HepG2 (cell line): ENCODE measurements around the gene ANAPC16. TPM values are rescaled to one million over a fixed set of nuclear protein-coding genes. Genes with fewer than 3 reads are reported as not detected.
A peak's percentile ranks its signal among the peaks of the same experiment; 100 is the strongest.

Experiments used
- EP300 ChIP-seq, 3 experiments: sonication (generic) in 1 of 3; formaldehyde crosslinking in 1 of 3; IDR thresholded peaks; 2 replicates each; pipeline versions ENCODE4 v1.5.1 to v1.6.1; 2011 to 2020; ENCODE audit warnings: low read depth in 2 of 3, low read length in 2 of 3, borderline replicate concordance in 1 of 3, improper control_type of control experiment in 1 of 3, mild to moderate bottlenecking in 1 of 3, missing genetic modification reagents in 1 of 3, moderate library complexity in 1 of 3
- GFI1 ChIP-seq: sonication (generic); formaldehyde crosslinking; IDR thresholded peaks from 2 replicates; pipeline ENCODE4 v1.5.0; 2020; ENCODE audit warnings: missing genetic modification reagents, mild to moderate bottlenecking, borderline replicate concordance
- IRF9 ChIP-seq: sonication (generic); formaldehyde crosslinking; IDR thresholded peaks from 2 replicates; pipeline ENCODE4 v1.8.0; 2022; ENCODE audit warnings: missing genetic modification reagents, mild to moderate bottlenecking, borderline replicate concordance
- KMT2A ChIP-seq: sonication (generic); formaldehyde crosslinking; IDR thresholded peaks from 2 replicates; pipeline ENCODE4 v1.4.0; 2020; ENCODE audit warnings: missing genetic modification reagents
- MBD4 ChIP-seq: IDR thresholded peaks from 2 replicates; pipeline ENCODE4 v1.6.1; 2012; ENCODE audit warnings: low read length, inconsistent platforms, borderline replicate concordance
- MIER2 ChIP-seq: IDR thresholded peaks from 2 replicates; pipeline ENCODE4 v1.6.1; 2016; ENCODE audit warnings: missing biosample characterization, missing genetic modification reagents
- MTERF4 ChIP-seq: sonication (generic); formaldehyde crosslinking; IDR thresholded peaks from 2 replicates; pipeline ENCODE4 v1.8.0; 2023; ENCODE audit warnings: mild to moderate bottlenecking, missing genetic modification reagents
- NAIF1 ChIP-seq: sonication (generic); formaldehyde crosslinking; IDR thresholded peaks from 2 replicates; pipeline ENCODE4 v1.5.0; 2020; ENCODE audit warnings: mild to moderate bottlenecking, missing genetic modification reagents, borderline replicate concordance
- PRDM4 ChIP-seq: sonication (generic); formaldehyde crosslinking; IDR thresholded peaks from 2 replicates; pipeline ENCODE4 v1.9.0; 2021; ENCODE audit warnings: missing genetic modification reagents, borderline replicate concordance
- TGIF2 ChIP-seq: IDR thresholded peaks from 2 replicates; pipeline ENCODE4 v1.6.1; 2016; ENCODE audit warnings: control low read depth, missing compliant biosample characterization
- THYN1 ChIP-seq: sonication (generic); formaldehyde crosslinking; IDR thresholded peaks from 2 replicates; pipeline ENCODE4 v1.8.1; 2023; ENCODE audit warnings: low read depth, mild to moderate bottlenecking, moderate library complexity, missing genetic modification reagents, borderline replicate concordance
- ZBTB7B ChIP-seq: sonication (generic); formaldehyde crosslinking; IDR thresholded peaks from 2 replicates; pipeline ENCODE4 v1.4.0; 2020; ENCODE audit warnings: missing genetic modification reagents
- ZNF101 ChIP-seq: sonication (generic); formaldehyde crosslinking; IDR thresholded peaks from 2 replicates; pipeline ENCODE4 v1.4.0; 2020; ENCODE audit warnings: mild to moderate bottlenecking, low read depth, missing genetic modification reagents, borderline replicate concordance
- ZNF496 ChIP-seq: sonication (generic); formaldehyde crosslinking; IDR thresholded peaks from 2 replicates; pipeline ENCODE4 v1.8.1; 2023; ENCODE audit warnings: mild to moderate bottlenecking, moderate library complexity, missing genetic modification reagents; ENCODE audit not compliant: insufficient replicate concordance
- ZNF780A ChIP-seq: sonication (generic); formaldehyde crosslinking; IDR thresholded peaks from 2 replicates; pipeline ENCODE4 v1.8.0; 2022; ENCODE audit warnings: mild to moderate bottlenecking, missing genetic modification reagents, moderate library complexity
- polyA plus RNA-seq, 8 experiments: library from polyadenylated mRNA; depleted of rRNA in 3 of 8; stranded (reverse) in 7 of 8; unstranded in 1 of 8; fragments of >200 nt; fragmentation: Illumina TruSeq in 4 of 8; extraction: Trizol in 4 of 8; gene quantifications; 2 replicates each; pipeline versions ENCODE4 v1.2.1 to v1.2.3, GENCODE V29; 2011 to 2016; ENCODE audit warnings: low read depth in 4 of 8, missing spikeins in 1 of 8, mixed read lengths in 1 of 8; ENCODE audit not compliant: insufficient read depth in 1 of 8
- total RNA-seq, 5 experiments: library from RNA; depleted of rRNA; stranded (reverse); fragments of >200 nt; fragmentation: Illumina TruSeq; extraction: Trizol; gene quantifications; 2 replicates each; pipeline ENCODE4 v1.2.3, GENCODE V29; 2016; ENCODE audit warnings: low read depth in 1 of 5
- TF ChIP-seq, protein P1 (sequence below): sonication (generic); formaldehyde crosslinking; IDR thresholded peaks from 2 replicates; pipeline ENCODE4 v1.4.0; 2020; ENCODE audit warnings: mild to moderate bottlenecking, missing genetic modification reagents, borderline replicate concordance
- TF ChIP-seq, protein P2 (sequence below): sonication (generic); formaldehyde crosslinking; IDR thresholded peaks from 2 replicates; pipeline ENCODE4 v1.4.0; 2020; ENCODE audit warnings: mild to moderate bottlenecking, missing genetic modification reagents

The ANAPC16 gene
- total and polyA plus RNA-seq, 2 of the 13 experiments (the other 11 are each of a cell fraction or from before 2014, with no cell fraction given) = 74.8 to 89.4 TPM

DNA sequence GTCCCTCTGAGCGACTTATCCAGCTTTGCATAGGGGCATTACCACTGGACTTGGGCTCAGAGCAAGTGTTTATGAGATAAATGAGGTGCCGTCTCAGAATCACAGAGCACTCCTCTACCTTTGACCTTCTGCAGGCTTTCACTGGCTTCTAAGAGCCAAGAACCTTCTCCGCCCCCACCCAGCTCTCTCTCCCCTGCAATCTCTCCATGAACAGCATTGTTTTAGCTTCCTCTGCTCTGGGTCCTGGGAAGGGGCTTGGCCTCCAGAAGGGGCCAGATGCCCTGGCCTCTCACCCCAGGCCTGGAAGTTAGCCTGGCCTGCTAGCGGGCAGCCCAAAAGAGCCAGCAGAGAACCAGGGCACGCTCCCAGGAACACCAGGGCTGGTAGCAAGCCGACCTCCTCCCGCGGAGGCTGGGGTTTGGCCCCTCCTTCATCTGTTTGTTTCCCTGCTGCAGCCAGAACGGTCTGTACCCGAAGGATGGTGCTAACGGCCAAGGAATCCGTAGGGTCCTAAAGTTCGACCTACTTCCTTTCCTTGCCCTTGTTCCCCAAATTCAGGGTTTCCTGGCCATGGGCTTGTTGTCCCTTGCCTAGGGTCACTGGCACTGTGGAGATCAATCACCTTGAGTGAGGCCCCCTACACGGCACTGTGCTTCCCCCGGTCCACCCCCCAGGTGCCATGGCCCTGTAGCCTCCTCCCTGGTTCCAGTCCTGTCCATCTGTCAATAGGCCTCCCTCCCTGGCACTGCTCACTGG is 39.2 kb downstream of the ANAPC16 start (continued):
- TF ChIP-seq ZNF101 (no peak), ZBTB7B (CRISPR knock-in tag) (no peak), EP300 (IDR thresholded peaks at IDR 0.05; ENCODE audit: low read depth in 2 of 2, low read length in 2 of 2) (peak in 1 of 2 experiments; percentile 19; a peak in 1 of 4 replicates), EP300 (CRISPR knock-in tag; IDR thresholded peaks at IDR 0.05; ENCODE audit: borderline replicate concordance) (no peak), ZNF496 (CRISPR knock-in tag) (no peak), MIER2 (CRISPR knock-in tag) (0 out of 2 replicates have a peak, but pooled peaks have one; percentile 38), KMT2A (CRISPR knock-in tag) (no peak; the same call in 1 of the 2 replicates), THYN1 (CRISPR knock-in tag) (no peak), MTERF4 (CRISPR knock-in tag) (no peak), GFI1 (CRISPR knock-in tag) (no peak), ZNF780A (CRISPR knock-in tag) (no peak), TGIF2 (CRISPR knock-in tag) (no peak), PRDM4 (CRISPR knock-in tag) (no peak), IRF9 (CRISPR knock-in tag) (no peak), NAIF1 (CRISPR knock-in tag) (no peak), MBD4 (no peak)
- TF ChIP-seq, protein P1, sequence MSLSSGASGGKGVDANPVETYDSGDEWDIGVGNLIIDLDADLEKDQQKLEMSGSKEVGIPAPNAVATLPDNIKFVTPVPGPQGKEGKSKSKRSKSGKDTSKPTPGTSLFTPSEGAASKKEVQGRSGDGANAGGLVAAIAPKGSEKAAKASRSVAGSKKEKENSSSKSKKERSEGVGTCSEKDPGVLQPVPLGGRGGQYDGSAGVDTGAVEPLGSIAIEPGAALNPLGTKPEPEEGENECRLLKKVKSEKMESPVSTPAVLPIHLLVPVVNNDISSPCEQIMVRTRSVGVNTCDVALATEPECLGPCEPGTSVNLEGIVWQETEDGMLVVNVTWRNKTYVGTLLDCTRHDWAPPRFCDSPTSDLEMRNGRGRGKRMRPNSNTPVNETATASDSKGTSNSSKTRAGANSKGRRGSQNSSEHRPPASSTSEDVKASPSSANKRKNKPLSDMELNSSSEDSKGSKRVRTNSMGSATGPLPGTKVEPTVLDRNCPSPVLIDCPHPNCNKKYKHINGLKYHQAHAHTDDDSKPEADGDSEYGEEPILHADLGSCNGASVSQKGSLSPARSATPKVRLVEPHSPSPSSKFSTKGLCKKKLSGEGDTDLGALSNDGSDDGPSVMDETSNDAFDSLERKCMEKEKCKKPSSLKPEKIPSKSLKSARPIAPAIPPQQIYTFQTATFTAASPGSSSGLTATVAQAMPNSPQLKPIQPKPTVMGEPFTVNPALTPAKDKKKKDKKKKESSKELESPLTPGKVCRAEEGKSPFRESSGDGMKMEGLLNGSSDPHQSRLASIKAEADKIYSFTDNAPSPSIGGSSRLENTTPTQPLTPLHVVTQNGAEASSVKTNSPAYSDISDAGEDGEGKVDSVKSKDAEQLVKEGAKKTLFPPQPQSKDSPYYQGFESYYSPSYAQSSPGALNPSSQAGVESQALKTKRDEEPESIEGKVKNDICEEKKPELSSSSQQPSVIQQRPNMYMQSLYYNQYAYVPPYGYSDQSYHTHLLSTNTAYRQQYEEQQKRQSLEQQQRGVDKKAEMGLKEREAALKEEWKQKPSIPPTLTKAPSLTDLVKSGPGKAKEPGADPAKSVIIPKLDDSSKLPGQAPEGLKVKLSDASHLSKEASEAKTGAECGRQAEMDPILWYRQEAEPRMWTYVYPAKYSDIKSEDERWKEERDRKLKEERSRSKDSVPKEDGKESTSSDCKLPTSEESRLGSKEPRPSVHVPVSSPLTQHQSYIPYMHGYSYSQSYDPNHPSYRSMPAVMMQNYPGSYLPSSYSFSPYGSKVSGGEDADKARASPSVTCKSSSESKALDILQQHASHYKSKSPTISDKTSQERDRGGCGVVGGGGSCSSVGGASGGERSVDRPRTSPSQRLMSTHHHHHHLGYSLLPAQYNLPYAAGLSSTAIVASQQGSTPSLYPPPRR (CRISPR knock-in tag) = no peak
- TF ChIP-seq, protein P2, sequence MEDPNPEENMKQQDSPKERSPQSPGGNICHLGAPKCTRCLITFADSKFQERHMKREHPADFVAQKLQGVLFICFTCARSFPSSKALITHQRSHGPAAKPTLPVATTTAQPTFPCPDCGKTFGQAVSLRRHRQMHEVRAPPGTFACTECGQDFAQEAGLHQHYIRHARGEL (CRISPR knock-in tag) = no peak
